Peyer's patch (tissue), 4 donors: ENCODE results near the gene TFCP2L1.

ENCODE experiments used
- CTCF ChIP-seq, 6 experiments: fragments of 450-650 bp in 4 of 6; fragments of 200-600 bp in 2 of 6; sonication (generic) in 1 of 6; IDR thresholded peaks; one replicate each; pipeline ENCODE4 v1.5.1; 2017 to 2019; ENCODE audit warnings: antibody characterized with exemption in 6 of 6, mild to moderate bottlenecking in 3 of 6, moderate library complexity in 1 of 6
- POLR2A ChIP-seq, 2 donors: fragments of 450-650 bp; IDR thresholded peaks; one replicate each; pipeline ENCODE4 v1.5.1; 2017; ENCODE audit warnings: antibody characterized with exemption in 2 of 2, mild to moderate bottlenecking in 2 of 2, moderate library complexity in 2 of 2

DNA sequence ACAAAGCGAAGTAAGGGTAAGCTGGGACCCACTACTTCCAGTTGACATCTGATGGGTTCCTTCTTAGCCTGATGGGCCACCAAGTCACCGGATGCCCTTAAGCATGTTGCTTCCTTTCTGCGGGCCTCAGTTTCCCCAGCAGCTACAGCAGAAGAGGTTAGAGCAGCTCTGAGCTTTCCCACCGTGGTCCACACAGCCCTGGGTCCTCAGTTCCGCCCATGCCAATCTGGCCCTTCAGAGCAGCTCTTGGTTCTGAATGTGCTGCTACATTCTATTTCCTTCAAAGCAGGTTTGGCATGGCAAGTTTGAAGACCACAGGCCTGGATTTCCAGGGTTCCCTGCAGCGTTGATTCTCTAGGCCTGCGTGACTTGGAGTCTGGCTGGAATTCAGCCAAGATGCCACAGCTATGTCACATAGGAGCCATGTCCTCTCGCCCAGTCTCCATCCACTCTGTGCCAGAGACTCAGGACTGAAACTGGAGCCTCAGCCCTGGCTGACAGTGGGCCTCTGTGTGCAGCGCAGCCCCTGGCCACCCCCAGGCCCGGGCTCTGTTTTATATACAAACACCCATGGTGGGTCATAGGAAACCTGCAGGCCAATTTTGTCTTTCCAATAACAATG lies 79.6 kb downstream of the TFCP2L1 start:
- no peak for TF ChIP-seq CTCF (IDR thresholded peaks at IDR 0.05)
- TF ChIP-seq POLR2A (IDR thresholded peaks at IDR 0.05), result no peak
